Endothelial cell of umbilical vein (primary cell): Measurements from ENCODE around the gene IBA57. TPM values are rescaled to one million over a fixed set of nuclear protein-coding genes. Genes with fewer than 3 reads are reported as not detected.

Source experiments
- BruUV-seq: library from RNA; stranded (reverse); fragments of 400-500 nt; replicated peaks from 2 replicates; lab custom pipeline; 2021; lab: Mats Ljungman, UMichigan
- CTCF ChIA-PET: fragments of 300-600, 350-600 bp; sonication (Branson Sonifier 250); formaldehyde crosslinking; loops from one replicate; lab custom pipeline; 2021; ENCODE audit warnings: antibody characterized with exemption, inconsistent platforms; lab: Charles Lee
- POLR2A ChIA-PET: fragments of 300-600, 350-600 bp; sonication (Branson Sonifier 250); formaldehyde crosslinking; loops from one replicate; lab custom pipeline; 2021; ENCODE audit warnings: antibody characterized with exemption, inconsistent platforms; lab: Charles Lee
- DNase-seq: peaks from one replicate; pipeline ENCODE4 v3.0.0-alpha.2; 2011; ENCODE audit warnings: low read depth, low spot score
- FAIRE-seq: peaks from 2 replicates; lab custom pipeline; 2011; peaks lifted over from hg19 to GRCh38; lab: Jason Lieb, UNC
- H2AFZ ChIP-seq: 2 replicates; pipeline ENCODE4 v1.6.0; 2012; ENCODE audit warnings: low read depth, low read length, control low read depth, inconsistent platforms
- H3K27ac ChIP-seq: 2 replicates; pipeline ENCODE4 v1.5.1; 2011; ENCODE audit warnings: low read depth, mild to moderate bottlenecking, control low read depth, low read length, moderate library complexity; ENCODE audit not compliant: insufficient read depth
- H3K27me3 ChIP-seq, 2 experiments: 2 replicates each; pipeline versions ENCODE4 v1.6.0 to v1.6.1; 2011; ENCODE audit warnings: low read length in 2 of 2, mixed read lengths in 1 of 2; ENCODE audit not compliant: control insufficient read depth in 2 of 2, insufficient read depth in 2 of 2
- H3K36me3 ChIP-seq, 2 experiments: 2 replicates in 1 of 2; 3 replicates in 1 of 2; pipeline ENCODE4 v1.5.1; 2011; ENCODE audit warnings: low read length in 2 of 2, mild to moderate bottlenecking in 1 of 2, moderate library complexity in 1 of 2; ENCODE audit not compliant: control insufficient read depth in 2 of 2, insufficient read depth in 2 of 2; ENCODE audit errors: extremely low read depth in 1 of 2
- H3K4me1 ChIP-seq: 3 replicates; pipeline ENCODE4 v1.5.1; 2011; ENCODE audit warnings: mild to moderate bottlenecking, low read length; ENCODE audit not compliant: control insufficient read depth, insufficient read depth; ENCODE audit errors: extremely low read depth
- H3K4me2 ChIP-seq: 2 replicates; pipeline ENCODE4 v1.6.1; 2011; ENCODE audit warnings: low read length, control low read depth, mixed read lengths; ENCODE audit not compliant: insufficient read depth
- H3K4me3 ChIP-seq, 3 experiments: fragments of 200-600 bp in 1 of 3; sonication (generic), shearing (Covaris generic) in 1 of 3; replicated peaks in 1 of 3; 2 replicates each; pipeline ENCODE4 v1.5.1; 2011 to 2016; ENCODE audit warnings: control low read depth in 3 of 3, low read length in 3 of 3, mild to moderate bottlenecking in 2 of 3, inconsistent platforms in 1 of 3, low read depth in 1 of 3, moderate library complexity in 1 of 3; ENCODE audit not compliant: insufficient read depth in 1 of 3
- H3K79me2 ChIP-seq: 2 replicates; pipeline ENCODE4 v1.6.0; 2012; ENCODE audit warnings: low read length, inconsistent platforms; ENCODE audit not compliant: control insufficient read depth, insufficient read depth
- H3K9ac ChIP-seq: replicated peaks from 2 replicates; pipeline ENCODE3; 2011; ENCODE audit warnings: low read length, control low read depth; ENCODE audit not compliant: insufficient read depth; ENCODE audit errors: extremely low read depth
- H3K9me1 ChIP-seq: replicated peaks from 3 replicates; pipeline ENCODE4 v1.6.0; 2011; ENCODE audit warnings: mild to moderate bottlenecking, low read length; ENCODE audit not compliant: control insufficient read depth, insufficient read depth; ENCODE audit errors: extremely low read depth
- H3K9me3 ChIP-seq: replicated peaks from 2 replicates; pipeline ENCODE4 v1.5.1; 2012; ENCODE audit warnings: low read length, inconsistent platforms; ENCODE audit not compliant: control insufficient read depth, insufficient read depth
- H4K20me1 ChIP-seq: replicated peaks from 2 replicates; pipeline ENCODE3; 2011; ENCODE audit warnings: mild to moderate bottlenecking, low read length; ENCODE audit not compliant: control insufficient read depth, insufficient read depth; ENCODE audit errors: extremely low read depth
- CTCF ChIP-seq, 2 donors: IDR thresholded peaks; 1 replicate in 1 of 2; 2 replicates in 1 of 2; pipeline ENCODE4 v1.5.1; 2011; ENCODE audit warnings: low read length in 2 of 2, mild to moderate bottlenecking in 2 of 2, moderate library complexity in 2 of 2, control low read depth in 1 of 2, inconsistent platforms in 1 of 2, low read depth in 1 of 2; ENCODE audit not compliant: insufficient read depth in 1 of 2; ENCODE audit errors: extremely low read depth in 1 of 2
- EZH2 ChIP-seq: IDR thresholded peaks from 2 replicates; pipeline ENCODE4 v1.6.1; 2012; ENCODE audit warnings: borderline replicate concordance, low read depth, mild to moderate bottlenecking, moderate library complexity, low read length, inconsistent platforms; ENCODE audit not compliant: severe bottlenecking
- FOS ChIP-seq: IDR thresholded peaks from 2 replicates; pipeline ENCODE4 v1.6.1; 2011; ENCODE audit warnings: mild to moderate bottlenecking, low read length, moderate library complexity, borderline replicate concordance; ENCODE audit not compliant: insufficient read depth
- GATA2 ChIP-seq: IDR thresholded peaks from 2 replicates; pipeline ENCODE4 v1.7.0; 2011; ENCODE audit warnings: low read depth, mild to moderate bottlenecking, moderate library complexity, mixed read lengths, low read length; ENCODE audit not compliant: insufficient read length, insufficient read depth
- JUN ChIP-seq: IDR thresholded peaks from 2 replicates; pipeline ENCODE4 v1.6.1; 2011; ENCODE audit warnings: borderline replicate concordance, low read depth; ENCODE audit not compliant: insufficient read length, insufficient read depth
- MAX ChIP-seq: IDR thresholded peaks from 2 replicates; pipeline ENCODE4 v1.6.1; 2011; ENCODE audit not compliant: insufficient read depth, insufficient read length
- MYC ChIP-seq: IDR thresholded peaks from one replicate; pipeline ENCODE4 v1.6.1; 2011; ENCODE audit warnings: mild to moderate bottlenecking, low read depth, low read length
- POLR2A ChIP-seq: IDR thresholded peaks from 2 replicates; pipeline ENCODE4 v1.6.1; 2012; ENCODE audit warnings: low read depth, mild to moderate bottlenecking, control low read depth, low read length
- POLR2AphosphoS5 ChIP-seq: IDR thresholded peaks from 2 replicates; pipeline ENCODE4 v1.6.1; 2012; ENCODE audit warnings: low read depth, mild to moderate bottlenecking, control low read depth, low read length, moderate library complexity; ENCODE audit not compliant: insufficient read depth
- dilution Hi-C: fragments of 300-500 bp; cut with MboI; formaldehyde crosslinking; loops from one replicate; pipeline ENCODE4 v1.15.0; 2019; ENCODE audit warnings: low sequenced_read_pairs; ENCODE audit not compliant: extremely low pct_ligation_motif_present
- intact Hi-C: fragments of 100-400 bp; cut with micrococcal nuclease; formaldehyde crosslinking; loops from one replicate; pipeline ENCODE4 v1.10.0; 2022
- polyA plus RNA-seq, 4 experiments: library from polyadenylated mRNA; depleted of rRNA in 3 of 4; stranded (reverse) in 3 of 4; unstranded in 1 of 4; fragments of >200 nt; gene quantifications; 2 replicates each; pipeline versions ENCODE4 v1.2.1 to v1.2.3, GENCODE V29; 2011 to 2012; ENCODE audit warnings: missing spikeins in 1 of 4
- total RNA-seq: library from RNA; stranded (reverse); gene quantifications from 2 replicates; pipeline ENCODE4 v1.2.3, GENCODE V29; 2021

Gene IBA57
- total and polyA plus RNA-seq, 2 donors (not counting 3 experiments of a cell fraction or from before 2014, with no cell fraction given): 3.4 to 7.7 TPM

GRCh38 chr1:228148935-228149405, 16.6 kb upstream of the IBA57 start:
- no peak for TF ChIP-seq MYC
- no peak for TF ChIP-seq MAX
- TF ChIP-seq EZH2: no peak
- TF ChIP-seq POLR2A: no peak
- TF ChIP-seq FOS: no peak
- TF ChIP-seq POLR2AphosphoS5: no peak
- no peak for TF ChIP-seq GATA2
- TF ChIP-seq CTCF (IDR thresholded peaks at IDR 0.05; ENCODE audit: extremely low read depth in 1 of 2, insufficient read depth in 1 of 2, low read depth in 1 of 2, low read length in 2 of 2): no peak
- TF ChIP-seq JUN: no peak
- intact Hi-C loops: loop anchor here (1.0 kb wide), 2 partner anchors 9 to 13 kb away; partner anchors contain the start of gene GUK1
- H3K9ac ChIP-seq: no peak overlapping the region
- H3K4me3 ChIP-seq: no peak overlapping the region
- POLR2A ChIA-PET: interaction anchor here (0.6 to 1.3 kb wide), 3 partner anchors 8 to 469 kb away, joined by 3 to 6 read pairs (median 4); partner anchors contain the start of gene IBA57
- no peaks in the 10 kb centered on the region for H3K27me3 ChIP-seq
- H3K36me3 ChIP-seq: peaks cover 0 to 16% of the 10 kb centered on the region in 2 experiments
- dilution Hi-C loops: no loop called here
- DNase-seq (no peak), FAIRE-seq (no peak)
- peak overlapping the region; percentile 38 for H3K27ac ChIP-seq
- no peaks in the 10 kb centered on the region for H3K9me1 ChIP-seq
- peaks cover 16% of the 10 kb centered on the region for H3K4me1 ChIP-seq
- no peaks in the 10 kb centered on the region for H4K20me1 ChIP-seq
- H3K9me3 ChIP-seq: no peaks in the 10 kb centered on the region
- peaks cover 32% of the 10 kb centered on the region for H3K79me2 ChIP-seq
- BruUV-seq: no TSS peak
- H2AFZ ChIP-seq: no peak overlapping the region
- CTCF ChIA-PET: interaction anchor here (1.0 to 1.6 kb wide), 7 partner anchors 13 to 150 kb away, joined by 3 to 12 read pairs (median 5); partner anchors contain the start of gene IBA57
- H3K4me2 ChIP-seq: no peak overlapping the region
